ENCODE results near the gene GJA10.

Gene GJA10

GRCh38 chr6:89917801-89918366 lies 23.6 kb downstream of the GJA10 start:
- no peak for DNase-seq

- no peak for DNase-seq
Observed at GRCh38 chr6:89921197-89921596, 26.9 kb downstream of the GJA10 start.

- DNase-seq = no peak
Observed at GRCh38 chr6:89921691-89922090, 27.4 kb downstream of the GJA10 start.

- DNase-seq = no peak
Observed at GRCh38 chr6:89924231-89924630, 30.0 kb downstream of the GJA10 start.

- DNase-seq = peak; percentile 17
Observed at GRCh38 chr6:89925826-89926225, 31.6 kb downstream of the GJA10 start.

GRCh38 chr6:89927264-89927663 lies 33.0 kb downstream of the GJA10 start:
- DNase-seq = no peak

GRCh38 chr6:89927791-89928550 lies 33.7 kb downstream of the GJA10 start:
- DNase-seq = peak; percentile 19

GRCh38 chr6:89928604-89929003 lies 34.3 kb downstream of the GJA10 start:
- DNase-seq = no peak

GRCh38 chr6:89930789-89931188 lies 36.5 kb downstream of the GJA10 start:
- no peak for DNase-seq

- DNase-seq = peak; percentile 13
Observed at GRCh38 chr6:89932245-89932802, 38.1 kb downstream of the GJA10 start.

GRCh38 chr6:89934685-89935366 lies 40.6 kb downstream of the GJA10 start:
- no peak for DNase-seq

- no peak for DNase-seq
Observed at GRCh38 chr6:89936177-89936576, 41.9 kb downstream of the GJA10 start.

- DNase-seq = no peak
Observed at GRCh38 chr6:89938014-89938413, 43.7 kb downstream of the GJA10 start.

- no peak for DNase-seq
Observed at GRCh38 chr6:89939144-89939543, 44.9 kb downstream of the GJA10 start.

GRCh38 chr6:89940225-89941027 lies 46.2 kb downstream of the GJA10 start:
- peak; percentile 89 for DNase-seq

- no peak for DNase-seq
Observed at GRCh38 chr6:89941031-89941762, 46.9 kb downstream of the GJA10 start.

- DNase-seq = no peak
Observed at GRCh38 chr6:89941763-89942497, 47.7 kb downstream of the GJA10 start.

GRCh38 chr6:89942601-89943000 lies 48.3 kb downstream of the GJA10 start:
- DNase-seq = no peak

- DNase-seq = no peak
Observed at GRCh38 chr6:89944181-89944755, 50.0 kb downstream of the GJA10 start.

GRCh38 chr6:89944826-89945407 lies 50.6 kb downstream of the GJA10 start:
- peak; percentile 60 for DNase-seq

Data from hematopoietic multipotent progenitor cell treated with erythropoietin and hydrocortisone succinate and interleukin-3 and kit ligand, for 6 days (in vitro differentiated cells).